DOHH2 (cell line): ENCODE results near the gene BARX1.

Experiments used
- H3F3A ChIP-seq: fragments of 200-600 bp; sonication (generic), shearing (Covaris generic); 2 replicates; pipeline ENCODE4 v1.6.0; 2016; ENCODE audit warnings: antibody characterized with exemption, mild to moderate bottlenecking; ENCODE audit not compliant: control insufficient read depth, insufficient read depth
- H3K27ac ChIP-seq: fragments of 200-600 bp; sonication (generic); 2 replicates; pipeline ENCODE4 v1.5.1; 2014; ENCODE audit warnings: low read depth, mild to moderate bottlenecking, low read length, moderate library complexity
- H3K27me3 ChIP-seq: fragments of 200-600 bp; sonication (generic); 2 replicates; pipeline ENCODE4 v1.6.1; 2014; ENCODE audit warnings: mild to moderate bottlenecking, low read length, mixed read lengths; ENCODE audit not compliant: control insufficient read depth
- H3K36me3 ChIP-seq: fragments of 200-600 bp; sonication (generic); 2 replicates; pipeline ENCODE4 v1.6.1; 2014; ENCODE audit warnings: mild to moderate bottlenecking, low read length, moderate library complexity, mixed read lengths; ENCODE audit not compliant: control insufficient read depth
- H3K4me1 ChIP-seq: fragments of 200-600 bp; sonication (generic); 2 replicates; pipeline ENCODE4 v1.6.1; 2014; ENCODE audit warnings: mild to moderate bottlenecking, low read length, mixed read lengths; ENCODE audit not compliant: control insufficient read depth
- H3K4me2 ChIP-seq: fragments of 200-600 bp; sonication (generic); 2 replicates; pipeline ENCODE4 v1.6.0; 2014; ENCODE audit warnings: mild to moderate bottlenecking, low read length, moderate library complexity
- H3K4me3 ChIP-seq: fragments of 200-600 bp; sonication (generic); 2 replicates; pipeline ENCODE4 v1.5.1; 2014; ENCODE audit warnings: mild to moderate bottlenecking, low read length, mixed read lengths
- H3K79me2 ChIP-seq: fragments of 200-600 bp; sonication (generic); 2 replicates; pipeline ENCODE4 v1.6.1; 2014; ENCODE audit warnings: mild to moderate bottlenecking, low read length, mixed read lengths; ENCODE audit not compliant: control insufficient read depth
- H3K9me2 ChIP-seq: fragments of 200-600 bp; sonication (generic); replicated peaks from 2 replicates; pipeline ENCODE4 v1.6.1; 2014; ENCODE audit warnings: mild to moderate bottlenecking, low read length, mixed read lengths; ENCODE audit not compliant: control insufficient read depth
- H3K9me3 ChIP-seq: fragments of 200-600 bp; sonication (generic); 2 replicates; pipeline ENCODE4 v1.6.1; 2014; ENCODE audit warnings: antibody characterized with exemption, low read length, mixed read lengths; ENCODE audit not compliant: control insufficient read depth, insufficient read depth
- H4K20me1 ChIP-seq: fragments of 200-600 bp; sonication (generic); 2 replicates; pipeline ENCODE4 v1.6.0; 2014; ENCODE audit warnings: low read depth, mild to moderate bottlenecking, antibody characterized with exemption, low read length, moderate library complexity; ENCODE audit not compliant: control insufficient read depth, insufficient read depth
- CTCF ChIP-seq: fragments of 200-600 bp; sonication (generic); IDR thresholded peaks from one replicate; pipeline ENCODE4 v1.5.1; 2014; ENCODE audit warnings: antibody characterized with exemption, mild to moderate bottlenecking, low read depth, low read length; ENCODE audit not compliant: poor library complexity, severe bottlenecking
- EZH2phosphoT487 ChIP-seq: fragments of 200-600 bp; sonication (generic); IDR thresholded peaks from 2 replicates; pipeline ENCODE4 v1.6.1; 2017; ENCODE audit warnings: borderline replicate concordance, mild to moderate bottlenecking, antibody characterized with exemption, low read length, moderate library complexity, mixed read lengths

The BARX1 gene

GRCh38 chr9:93996367-93996766 is 41.2 kb upstream of the BARX1 start:
- no peak overlapping the region for H3K4me3 ChIP-seq
- H4K20me1 ChIP-seq = no peaks in the 10 kb centered on the region
- no peaks in the 10 kb centered on the region for H3K9me2 ChIP-seq
- no peaks in the 10 kb centered on the region for H3K36me3 ChIP-seq
- no peaks in the 10 kb centered on the region for H3K9me3 ChIP-seq
- H3K27me3 ChIP-seq = peaks cover 7% of the 10 kb centered on the region
- no peak for TF ChIP-seq EZH2phosphoT487
- no peaks in the 10 kb centered on the region for H3K4me1 ChIP-seq
- H3K79me2 ChIP-seq = no peaks in the 10 kb centered on the region
- no peak overlapping the region for H3K27ac ChIP-seq
- H3F3A ChIP-seq = no peaks in the 10 kb centered on the region
- H3K4me2 ChIP-seq = no peak overlapping the region

DNA sequence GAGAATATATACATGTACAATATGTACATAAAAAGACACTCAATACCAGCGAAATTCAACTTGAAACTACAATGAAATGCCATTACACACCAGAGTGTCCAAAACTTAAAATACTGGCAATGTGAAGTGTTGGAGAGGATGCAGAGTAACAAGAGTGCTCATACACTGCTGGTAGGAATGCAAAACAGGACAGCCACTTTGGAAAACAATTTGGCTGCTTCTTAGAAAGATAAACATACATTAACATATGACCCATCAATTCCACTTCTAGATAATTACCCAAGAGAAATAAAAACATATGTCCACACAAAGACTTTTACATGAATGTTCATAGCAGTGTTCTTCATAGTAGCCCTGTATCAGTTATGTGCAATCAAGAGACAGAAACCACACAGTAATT is 39.4 kb upstream of the BARX1 start:
- peaks cover 9% of the 10 kb centered on the region for H3K9me3 ChIP-seq
- H3K4me3 ChIP-seq = no peak overlapping the region
- no peak overlapping the region for H3K4me2 ChIP-seq
- no peaks in the 10 kb centered on the region for H3F3A ChIP-seq
- H4K20me1 ChIP-seq = no peaks in the 10 kb centered on the region
- no peaks in the 10 kb centered on the region for H3K4me1 ChIP-seq
- no peak overlapping the region for H3K27ac ChIP-seq
- no peaks in the 10 kb centered on the region for H3K9me2 ChIP-seq
- no peaks in the 10 kb centered on the region for H3K79me2 ChIP-seq
- TF ChIP-seq EZH2phosphoT487 (no peak), CTCF (no peak)
- H3K36me3 ChIP-seq = no peaks in the 10 kb centered on the region
- H3K27me3 ChIP-seq = peaks cover 7% of the 10 kb centered on the region

DNA sequence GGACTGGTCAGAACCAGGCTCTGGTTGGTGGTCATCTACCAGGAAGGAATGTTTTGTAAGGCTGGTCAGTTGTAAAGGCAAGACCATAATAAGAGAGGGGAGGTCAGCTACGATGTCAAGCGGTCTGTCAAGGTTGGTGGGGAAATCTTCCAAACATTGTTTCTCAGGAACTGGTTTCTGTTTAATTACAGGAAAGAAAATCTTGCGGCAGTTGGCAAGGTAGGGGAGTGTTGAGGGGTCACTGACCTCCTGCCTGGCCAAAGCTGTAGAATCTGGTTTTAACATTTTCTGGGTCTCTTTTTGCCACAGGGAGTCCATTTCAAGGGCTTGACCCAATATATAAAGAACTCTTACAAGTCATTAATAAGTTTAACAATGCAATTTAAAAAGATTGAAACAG is 39.0 kb upstream of the BARX1 start:
- Histone ChIP-seq H4K20me1 (no peaks in the 10 kb centered on the region), H3K27ac (no peak overlapping the region), H3K4me3 (no peak overlapping the region), H3K4me2 (no peak overlapping the region), H3K27me3 (peaks cover 7% of the 10 kb centered on the region), H3K36me3 (no peaks in the 10 kb centered on the region), H3K9me2 (no peaks in the 10 kb centered on the region), H3K9me3 (peaks cover 9% of the 10 kb centered on the region), H3F3A (no peaks in the 10 kb centered on the region), H3K79me2 (no peaks in the 10 kb centered on the region), H3K4me1 (no peaks in the 10 kb centered on the region)
- TF ChIP-seq EZH2phosphoT487 (no peak), CTCF (no peak)

DNA sequence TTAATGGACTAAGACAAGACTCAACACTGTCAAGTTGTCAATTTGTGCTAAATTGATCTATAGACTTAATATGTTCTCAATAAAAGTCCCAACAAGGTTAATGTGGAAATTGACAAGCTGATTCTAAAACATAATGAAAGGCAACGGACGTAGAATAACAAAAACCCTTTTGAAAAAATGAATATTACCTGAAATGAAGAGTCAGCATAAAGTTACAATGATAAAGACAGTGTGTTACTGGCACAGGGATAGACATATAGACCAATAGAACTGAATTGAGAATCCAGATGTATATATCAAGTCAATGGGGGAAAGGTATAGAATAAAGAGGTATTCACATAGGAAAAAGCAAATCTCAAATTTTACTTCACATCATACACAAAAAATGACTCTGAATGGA is 37.7 kb upstream of the BARX1 start:
- Histone ChIP-seq H3K9me3 (peaks cover 9% of the 10 kb centered on the region), H3K27ac (no peak overlapping the region), H4K20me1 (no peaks in the 10 kb centered on the region), H3F3A (no peaks in the 10 kb centered on the region), H3K36me3 (no peaks in the 10 kb centered on the region), H3K4me2 (no peak overlapping the region), H3K79me2 (no peaks in the 10 kb centered on the region), H3K9me2 (no peaks in the 10 kb centered on the region), H3K4me1 (no peaks in the 10 kb centered on the region), H3K4me3 (no peak overlapping the region), H3K27me3 (peaks cover 7% of the 10 kb centered on the region)
- TF ChIP-seq CTCF = no peak
- no peak for TF ChIP-seq EZH2phosphoT487
